Cardiac muscle cell (in vitro differentiated cells and primary cell): Measurements from ENCODE around the gene FSTL3. TPM values are rescaled to one million over a fixed set of nuclear protein-coding genes. Genes with fewer than 3 reads are reported as not detected.
A peak's percentile ranks its signal among the peaks of the same experiment; 100 is the strongest.

Experiments used
- DNase-seq, 2 donors: peaks; one replicate each; pipeline versions ENCODE4 v3.0.0 to v3.0.0-alpha.2; 2010 to 2017; ENCODE audit warnings: low read depth in 1 of 2, low spot score in 1 of 2
- H3K27ac ChIP-seq: fragments of 200-600 bp; sonication (generic); 2 replicates; pipeline ENCODE4 v1.5.1; 2016
- H3K27me3 ChIP-seq: fragments of 200-600 bp; sonication (generic); 2 replicates; pipeline ENCODE4 v1.6.0; 2016; ENCODE audit warnings: control low read depth
- H3K36me3 ChIP-seq: fragments of 200-600 bp; sonication (generic); 2 replicates; pipeline ENCODE4 v1.5.1; 2016; ENCODE audit warnings: control low read depth
- H3K4me1 ChIP-seq: fragments of 200-600 bp; sonication (generic); 2 replicates; pipeline ENCODE4 v1.8.1; 2017; ENCODE audit warnings: low read depth, mild to moderate bottlenecking, mixed run types
- H3K4me3 ChIP-seq: fragments of 200-600 bp; sonication (generic); 2 replicates; pipeline ENCODE4 v1.5.1; 2016; ENCODE audit warnings: mild to moderate bottlenecking
- H3K9me3 ChIP-seq: fragments of 200-600 bp; sonication (generic); 2 replicates; pipeline ENCODE4 v1.5.1; 2017; ENCODE audit warnings: low read depth, mild to moderate bottlenecking, control low read depth
- polyA plus RNA-seq: library from polyadenylated mRNA; unstranded; fragments of >200 nt; fragmentation: Nextera tagmentation; extraction: Ambion mirVana; gene quantifications from 2 replicates; pipeline ENCODE4 v1.2.1, GENCODE V29; 2016
- total RNA-seq: library from RNA; depleted of rRNA; stranded (reverse); fragments of >200 nt; gene quantifications from 2 replicates; pipeline ENCODE4 v1.2.3, GENCODE V29; 2016
- TF ChIP-seq, protein P1 (sequence below): IDR thresholded peaks from 2 replicates; pipeline ENCODE4 v1.5.1; 2012; ENCODE audit warnings: low read depth, mild to moderate bottlenecking, low read length

FSTL3 gene
- total and polyA plus RNA-seq, 2 experiments from 2014 or later, result 34.7 to 46.9 TPM

DNA sequence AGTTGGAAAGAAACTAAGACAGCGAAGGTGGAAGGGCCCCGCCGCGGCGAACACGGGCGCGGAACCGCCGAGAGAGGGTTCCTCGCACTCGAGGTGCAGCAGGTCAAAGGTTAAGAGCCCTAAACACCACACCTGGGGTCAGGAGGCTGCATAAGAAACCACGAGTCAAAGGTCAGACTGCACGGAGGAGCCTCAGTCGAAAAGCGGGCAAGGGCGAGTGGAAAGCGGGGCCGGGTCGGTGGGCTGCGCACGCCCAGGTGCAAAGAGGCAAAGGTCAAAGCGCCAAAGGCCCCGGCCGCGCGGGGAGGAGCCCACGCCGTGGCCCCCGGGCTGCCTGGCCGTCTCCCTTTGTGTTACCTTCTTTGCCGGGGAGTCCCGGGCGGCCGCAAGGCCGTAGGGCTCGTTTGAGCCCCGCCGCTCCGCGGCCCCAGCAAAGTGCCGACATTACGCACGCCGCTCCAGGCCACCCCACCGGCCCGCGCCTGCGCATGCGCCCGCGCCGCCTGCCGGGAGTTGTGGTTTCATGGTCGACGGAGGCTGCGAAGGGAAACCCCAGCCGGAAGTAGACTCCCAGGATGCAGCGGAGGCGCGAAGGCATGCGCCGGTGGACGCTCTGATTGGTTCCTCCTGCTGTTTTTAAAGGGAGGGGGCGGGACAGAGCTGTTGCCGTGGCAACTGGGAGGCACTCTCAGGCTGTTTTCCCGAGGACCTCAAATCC is 43.0 kb upstream of the FSTL3 start, which contains the start of gene POLRMT:
POLRMT (minus strand) TSS at position 470 of the 718 bp plus-strand sequence; CDS start at position 445, 25 bp downstream.
- Histone ChIP-seq H3K4me1 (peaks cover 4% of the 10 kb centered on the region), H3K9me3 (no peaks in the 10 kb centered on the region), H3K4me3 (peak within 1 kb of the TSS; percentile 97), H3K27me3 (peaks cover 4% of the 10 kb centered on the region), H3K36me3 (peaks cover 5% of the 10 kb centered on the region), H3K27ac (peak within 1 kb of the TSS; percentile 41)
- peak; percentile 99 for DNase-seq
- TF ChIP-seq, protein P1, sequence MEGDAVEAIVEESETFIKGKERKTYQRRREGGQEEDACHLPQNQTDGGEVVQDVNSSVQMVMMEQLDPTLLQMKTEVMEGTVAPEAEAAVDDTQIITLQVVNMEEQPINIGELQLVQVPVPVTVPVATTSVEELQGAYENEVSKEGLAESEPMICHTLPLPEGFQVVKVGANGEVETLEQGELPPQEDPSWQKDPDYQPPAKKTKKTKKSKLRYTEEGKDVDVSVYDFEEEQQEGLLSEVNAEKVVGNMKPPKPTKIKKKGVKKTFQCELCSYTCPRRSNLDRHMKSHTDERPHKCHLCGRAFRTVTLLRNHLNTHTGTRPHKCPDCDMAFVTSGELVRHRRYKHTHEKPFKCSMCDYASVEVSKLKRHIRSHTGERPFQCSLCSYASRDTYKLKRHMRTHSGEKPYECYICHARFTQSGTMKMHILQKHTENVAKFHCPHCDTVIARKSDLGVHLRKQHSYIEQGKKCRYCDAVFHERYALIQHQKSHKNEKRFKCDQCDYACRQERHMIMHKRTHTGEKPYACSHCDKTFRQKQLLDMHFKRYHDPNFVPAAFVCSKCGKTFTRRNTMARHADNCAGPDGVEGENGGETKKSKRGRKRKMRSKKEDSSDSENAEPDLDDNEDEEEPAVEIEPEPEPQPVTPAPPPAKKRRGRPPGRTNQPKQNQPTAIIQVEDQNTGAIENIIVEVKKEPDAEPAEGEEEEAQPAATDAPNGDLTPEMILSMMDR, result no peak

DNA sequence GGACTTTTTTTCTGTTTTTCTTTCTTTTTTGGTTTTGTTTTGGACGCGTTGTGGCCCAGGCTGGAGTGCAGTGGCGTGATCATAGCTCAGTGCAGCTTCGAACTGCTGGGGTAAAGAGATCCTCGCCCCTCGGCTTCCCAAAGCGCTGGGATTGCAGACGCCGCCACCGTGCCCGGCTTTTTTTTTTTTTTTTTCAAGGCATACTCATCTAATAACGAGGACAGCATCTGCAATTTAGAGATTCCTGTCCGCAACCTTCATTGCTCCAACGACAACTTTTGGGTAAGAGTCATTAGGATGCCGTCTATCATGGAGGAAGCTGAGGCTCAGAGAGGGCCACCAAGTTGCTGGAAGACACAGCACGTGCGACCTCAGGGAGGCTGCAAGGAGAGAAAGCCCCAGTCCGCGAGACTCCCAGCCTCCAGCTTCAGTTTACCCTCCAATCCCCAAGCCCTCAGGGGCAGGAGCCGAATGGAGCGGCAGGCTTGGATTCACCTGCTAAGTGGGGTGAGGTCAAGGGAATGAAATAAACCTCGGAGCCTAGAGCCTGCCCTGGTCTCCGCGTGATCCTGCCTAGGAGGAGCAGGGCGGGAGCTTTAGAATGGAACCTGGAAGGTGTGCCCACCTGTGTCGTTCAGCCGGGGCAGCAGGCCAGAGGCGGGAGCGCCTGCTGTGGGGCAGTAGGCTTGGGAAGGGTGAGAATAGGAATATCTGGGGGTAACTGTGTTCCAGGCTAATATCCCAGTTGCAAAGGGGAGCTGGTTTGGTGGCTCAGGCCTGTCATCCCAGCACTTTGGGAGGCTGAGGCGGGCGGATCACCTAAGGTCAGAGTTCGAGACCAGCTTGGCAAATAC is 42.2 kb upstream of the FSTL3 start:
- H3K9me3 ChIP-seq, result no peaks in the 10 kb centered on the region
- H3K27me3 ChIP-seq, result peaks cover 12% of the 10 kb centered on the region
- H3K36me3 ChIP-seq, result no peaks in the 10 kb centered on the region
- DNase-seq, result no peak
- peaks cover 4% of the 10 kb centered on the region for H3K4me1 ChIP-seq
- H3K27ac ChIP-seq, result peak overlapping the region; percentile 41
- TF ChIP-seq, protein P1, result no peak
- H3K4me3 ChIP-seq, result peak overlapping the region; percentile 97

DNA sequence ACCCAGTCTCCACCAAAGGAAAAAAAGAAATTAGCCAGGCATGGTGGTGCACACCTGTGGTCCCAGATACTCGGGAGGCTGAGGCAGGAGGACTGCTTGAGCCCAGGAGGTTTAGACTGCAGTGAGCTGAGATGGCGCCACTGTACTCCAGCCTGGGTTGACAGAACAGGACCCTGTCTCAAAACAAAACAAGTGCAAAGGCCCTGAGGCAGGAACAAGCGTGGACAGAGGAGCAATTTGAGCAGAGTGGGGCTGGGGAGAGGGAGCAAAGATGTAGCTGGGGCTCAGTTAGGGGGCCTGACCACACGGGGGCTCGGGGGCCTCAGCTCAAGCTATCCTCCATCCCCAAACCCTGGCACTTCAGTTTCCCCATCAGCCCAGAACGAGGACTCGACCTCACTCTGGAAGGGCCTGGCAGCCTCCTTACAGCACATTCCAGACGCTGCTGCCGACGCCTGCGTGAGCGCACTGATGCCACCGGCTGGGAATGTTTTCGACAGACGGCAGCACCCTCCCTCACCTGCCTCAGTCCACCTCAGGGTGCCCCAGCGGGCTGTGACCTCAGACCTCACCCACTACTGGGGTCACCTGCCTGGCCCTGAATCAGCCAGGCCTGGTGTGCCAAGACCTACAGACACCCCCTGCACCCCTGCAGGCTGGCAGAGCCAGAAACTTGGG is 41.1 kb upstream of the FSTL3 start:
- H3K9me3 ChIP-seq, result no peaks in the 10 kb centered on the region
- H3K36me3 ChIP-seq, result no peaks in the 10 kb centered on the region
- H3K27ac ChIP-seq, result no peak overlapping the region
- TF ChIP-seq, protein P1, result no peak
- H3K4me3 ChIP-seq, result no peak overlapping the region
- peaks cover 16% of the 10 kb centered on the region for H3K27me3 ChIP-seq
- H3K4me1 ChIP-seq, result peaks cover 4% of the 10 kb centered on the region
- DNase-seq, result no peak

DNA sequence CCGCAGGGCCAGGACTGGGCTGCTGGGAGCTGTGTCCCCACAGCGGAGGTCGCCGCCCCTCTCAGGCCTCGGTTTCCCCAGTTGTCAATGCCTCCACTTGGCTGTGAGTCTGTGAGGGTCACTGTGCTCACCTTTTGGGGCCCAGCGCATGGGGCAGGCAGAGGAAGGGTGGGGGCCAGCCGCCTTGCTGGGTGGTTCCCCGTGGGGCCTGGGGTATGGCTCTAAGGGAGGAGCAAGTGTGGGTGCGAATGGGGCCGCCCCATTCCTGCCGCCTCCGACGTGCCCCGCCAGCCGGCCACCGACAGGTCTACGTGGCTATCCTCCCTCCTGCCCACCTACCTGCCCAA is 37.3 kb upstream of the FSTL3 start:
- H3K36me3 ChIP-seq, result no peaks in the 10 kb centered on the region
- H3K4me1 ChIP-seq, result peaks cover 4% of the 10 kb centered on the region
- TF ChIP-seq, protein P1, result no peak
- H3K9me3 ChIP-seq, result no peaks in the 10 kb centered on the region
- H3K4me3 ChIP-seq, result no peak overlapping the region
- H3K27me3 ChIP-seq, result peaks cover 16% of the 10 kb centered on the region
- H3K27ac ChIP-seq, result no peak overlapping the region
- DNase-seq, result no peak
